ENCODE results near the gene C16orf54.
A peak's percentile ranks its signal among the peaks of the same experiment; 100 is the strongest.
"Not testable (repeated sequence)": the region's sequence is repeated elsewhere in the genome, so short reads cannot be mapped to it uniquely, and the experiment has no call there.

The C16orf54 gene, protein sequence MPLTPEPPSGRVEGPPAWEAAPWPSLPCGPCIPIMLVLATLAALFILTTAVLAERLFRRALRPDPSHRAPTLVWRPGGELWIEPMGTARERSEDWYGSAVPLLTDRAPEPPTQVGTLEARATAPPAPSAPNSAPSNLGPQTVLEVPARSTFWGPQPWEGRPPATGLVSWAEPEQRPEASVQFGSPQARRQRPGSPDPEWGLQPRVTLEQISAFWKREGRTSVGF

DNA sequence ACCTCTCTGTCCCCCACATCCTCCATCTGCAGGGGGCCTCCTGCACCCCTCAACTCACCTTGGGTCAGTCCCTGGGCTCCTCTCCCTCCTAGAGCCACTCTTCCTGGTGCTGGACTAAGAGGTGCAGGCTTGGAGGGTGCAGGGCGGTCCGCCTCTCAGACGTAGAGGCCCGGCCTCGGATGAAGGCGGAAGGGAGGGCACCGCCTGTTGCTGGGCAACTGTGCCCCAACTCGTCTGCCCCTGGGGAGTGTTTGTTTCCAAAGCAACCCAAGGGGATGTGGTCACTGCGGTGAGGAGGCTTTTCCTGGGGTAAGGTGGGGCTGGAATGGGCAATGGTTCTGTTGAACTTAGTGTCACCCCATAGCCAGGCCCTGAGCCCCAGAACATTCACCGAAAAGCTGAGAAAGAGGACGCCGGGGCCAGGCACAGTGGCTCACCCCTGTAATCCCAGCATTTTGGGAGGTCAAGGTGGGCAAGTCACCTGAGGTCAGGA lies at the start of gene C16orf54:
Gene C16orf54 (minus strand): TSS at position 138 of the 493 bp plus-strand sequence. CDS start 1,039 bp downstream, outside the sequence.
- no peak for DNase-seq

DNA sequence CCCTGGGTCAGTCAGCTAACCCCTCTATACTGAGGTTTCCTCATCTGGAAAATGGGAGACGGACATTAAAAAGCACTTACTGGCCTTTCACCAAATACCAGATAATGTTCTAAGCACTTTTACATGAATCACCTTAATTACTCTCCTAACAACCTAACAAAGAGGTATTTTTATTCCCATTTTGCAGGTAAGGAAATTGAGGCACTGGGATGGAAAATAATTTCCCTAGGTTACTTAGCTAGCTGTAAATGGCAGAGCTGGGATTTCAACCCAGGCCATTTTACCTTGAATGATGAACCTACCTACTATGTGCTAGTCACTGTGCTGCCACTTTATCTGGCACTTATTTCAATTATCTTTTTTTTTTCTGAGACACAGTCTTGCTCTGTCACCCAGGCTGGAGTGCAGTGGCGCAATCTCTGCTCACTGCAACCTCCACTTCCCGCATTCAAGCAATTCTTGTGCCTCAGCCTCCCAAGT lies 48.5 kb upstream of the C16orf54 start:
- no peak for DNase-seq

DNA sequence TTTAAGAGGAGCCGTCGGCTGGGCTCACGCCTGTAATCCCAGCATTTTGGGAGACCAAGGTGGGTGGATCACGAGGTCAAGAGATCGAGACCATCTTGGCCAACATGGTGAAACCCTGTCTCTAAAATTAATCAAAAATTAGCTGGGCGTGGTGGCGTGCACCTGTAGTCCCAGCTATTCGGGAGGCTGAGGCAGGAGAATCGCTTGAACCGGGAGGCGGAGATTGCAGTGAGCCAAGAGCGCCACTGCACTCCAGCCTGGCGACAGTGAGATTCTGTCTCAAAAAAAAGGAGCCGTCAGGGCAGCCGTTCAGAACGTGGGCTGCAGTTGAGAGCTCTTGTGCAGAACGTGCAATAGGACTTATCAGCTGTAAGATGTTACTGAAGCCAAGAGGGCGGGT lies 47.4 kb upstream of the C16orf54 start:
- DNase-seq = not testable (repeated sequence)

DNA sequence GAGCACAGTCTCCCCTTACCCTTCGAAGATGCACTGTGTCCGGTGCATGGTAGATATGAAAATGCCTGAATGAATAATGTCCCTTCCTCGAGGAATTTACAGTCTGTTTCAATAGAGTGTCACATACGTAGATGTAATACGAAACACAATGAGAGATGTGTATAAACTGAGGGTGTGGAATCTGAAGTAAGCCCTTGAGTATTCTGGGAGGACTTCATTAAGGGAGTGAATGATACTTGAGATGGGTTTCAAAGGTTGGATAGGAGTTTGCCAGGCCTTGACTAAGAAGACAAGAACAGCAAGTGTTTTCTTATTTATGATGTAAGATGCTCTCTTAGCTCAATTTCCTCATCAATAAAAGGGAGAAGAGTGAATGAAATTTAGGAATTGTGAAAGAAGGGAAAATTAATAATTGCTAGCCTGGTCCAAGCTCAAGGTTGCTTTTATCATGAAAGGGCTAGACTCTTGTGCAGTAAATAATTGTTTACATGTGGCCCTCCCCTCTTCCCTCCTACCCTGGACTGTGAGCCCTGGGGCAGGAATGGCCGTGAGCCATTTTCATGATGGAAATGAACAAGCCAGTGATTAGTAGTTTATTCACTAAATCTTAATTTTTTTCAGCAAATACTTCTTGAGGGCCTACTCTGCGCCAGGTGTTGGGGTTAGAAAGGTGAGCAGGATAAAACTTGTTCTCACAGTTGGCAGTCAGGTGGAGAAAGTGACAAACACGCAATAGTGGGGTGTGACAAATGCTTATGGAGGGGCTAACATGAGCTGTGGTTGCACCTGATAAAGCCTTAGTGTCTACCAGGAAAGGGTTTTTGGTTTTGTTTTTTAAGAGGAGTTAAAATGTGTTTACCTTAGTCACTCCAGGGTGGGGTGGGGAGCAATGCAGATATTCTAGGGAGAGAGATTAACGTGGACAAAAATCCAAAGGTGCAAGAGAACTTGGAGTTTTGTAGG lies 46.3 kb upstream of the C16orf54 start:
- no peak for DNase-seq

DNA sequence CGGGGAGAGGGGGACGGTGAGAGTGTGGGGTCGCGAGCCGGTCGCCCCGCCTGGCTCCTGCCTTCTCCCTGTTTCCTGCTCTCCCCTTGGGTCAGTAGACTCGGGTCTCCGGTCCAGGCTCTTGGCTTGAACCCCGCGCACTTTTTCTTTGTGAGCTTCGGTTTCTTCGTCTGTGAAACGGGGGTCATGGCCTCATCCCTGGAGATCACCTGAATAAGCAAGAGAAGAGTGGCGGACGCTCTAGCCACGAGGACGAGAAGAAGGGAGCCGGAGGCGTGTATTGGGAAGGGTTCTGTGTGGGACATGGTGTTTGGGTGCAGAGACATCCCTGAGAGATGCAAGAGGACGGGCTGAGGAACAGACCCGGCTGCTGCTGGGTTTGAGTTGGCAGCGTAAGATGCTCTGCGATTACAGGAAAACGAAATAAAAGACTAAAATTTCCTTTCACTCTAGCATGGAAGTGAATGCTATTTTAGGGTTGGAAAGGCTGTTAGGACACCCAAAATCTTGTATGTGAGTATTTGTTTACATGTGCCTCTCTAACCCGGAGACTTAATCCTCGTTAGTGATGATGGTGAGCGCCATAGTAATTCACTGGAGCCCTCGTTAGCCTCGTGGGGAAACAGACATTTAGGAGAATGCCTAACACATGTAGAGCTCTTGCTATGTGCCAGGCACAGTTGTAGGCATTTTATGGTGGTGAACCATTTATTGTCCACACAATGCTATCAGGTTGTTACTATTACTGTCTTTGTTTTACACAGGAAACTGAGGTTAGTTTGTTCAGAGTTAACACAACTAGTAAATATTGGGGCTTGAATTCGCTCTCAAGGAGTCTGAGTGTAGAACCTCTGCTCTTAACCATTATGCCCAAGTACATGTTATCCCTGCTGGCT lies 45.4 kb upstream of the C16orf54 start:
- no peak for DNase-seq

DNA sequence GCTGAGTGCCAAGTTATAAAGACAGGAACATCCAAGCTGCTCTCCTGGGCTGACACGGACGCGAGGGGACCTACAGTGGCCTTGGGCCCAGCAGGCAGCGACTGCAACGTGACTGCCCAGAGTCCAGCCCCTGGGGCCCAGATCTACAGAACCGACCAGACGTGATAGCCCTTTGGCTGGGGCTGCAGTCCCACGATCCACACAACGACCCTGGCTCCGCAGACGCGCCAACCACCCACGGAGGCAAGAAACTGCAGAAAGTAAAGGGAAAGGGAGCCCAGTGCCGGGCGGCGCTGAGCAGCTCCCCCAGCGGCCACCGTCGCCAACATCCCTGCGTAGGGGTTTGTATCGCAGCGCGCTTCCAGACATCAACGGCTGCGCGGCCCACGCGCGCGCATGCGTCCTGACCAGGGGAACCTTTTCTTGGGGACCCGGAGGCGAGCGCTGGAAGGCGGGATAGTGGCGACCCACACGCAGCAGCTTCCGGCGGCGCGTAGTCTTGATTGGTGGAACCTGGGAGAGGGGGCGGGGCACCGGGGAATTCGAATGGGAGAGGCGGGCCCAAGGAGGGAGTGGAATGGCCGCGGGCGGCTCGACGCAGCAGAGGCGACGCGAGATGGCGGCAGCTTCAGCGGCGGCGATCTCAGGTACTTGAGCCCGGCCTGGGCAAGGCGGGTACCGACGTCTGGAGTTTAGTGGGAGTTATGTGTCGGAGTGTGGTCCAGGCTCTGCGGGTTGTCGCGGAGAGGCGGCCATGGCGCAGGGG lies 44.6 kb upstream of the C16orf54 start, which contains the start of gene KIF22:
Gene KIF22 (plus strand): TSS at position 569 of the 766 bp plus-strand sequence. CDS start 9 bp downstream, at position 578.
- DNase-seq = peak; percentile 96

DNA sequence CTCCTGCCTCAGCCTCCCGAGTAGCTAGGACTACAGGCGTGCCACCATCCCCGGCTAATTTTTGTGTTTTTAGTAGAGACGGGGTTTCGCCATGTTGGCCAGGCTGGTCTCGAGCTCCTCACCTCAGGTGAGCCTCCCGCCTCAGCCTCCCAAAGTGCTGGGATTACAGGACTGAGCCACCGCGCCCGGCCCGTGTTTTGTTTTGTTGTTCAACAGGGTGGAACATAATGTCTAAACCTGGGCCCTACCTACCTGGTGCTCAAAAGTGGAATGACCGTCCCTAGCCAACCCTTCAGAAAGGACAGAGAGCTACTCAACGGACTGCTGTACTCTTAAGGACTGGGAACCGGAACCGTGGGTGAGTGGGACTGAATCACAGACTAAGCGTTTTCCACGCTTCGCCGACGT lies 44.0 kb upstream of the C16orf54 start:
- no peak for DNase-seq

DNA sequence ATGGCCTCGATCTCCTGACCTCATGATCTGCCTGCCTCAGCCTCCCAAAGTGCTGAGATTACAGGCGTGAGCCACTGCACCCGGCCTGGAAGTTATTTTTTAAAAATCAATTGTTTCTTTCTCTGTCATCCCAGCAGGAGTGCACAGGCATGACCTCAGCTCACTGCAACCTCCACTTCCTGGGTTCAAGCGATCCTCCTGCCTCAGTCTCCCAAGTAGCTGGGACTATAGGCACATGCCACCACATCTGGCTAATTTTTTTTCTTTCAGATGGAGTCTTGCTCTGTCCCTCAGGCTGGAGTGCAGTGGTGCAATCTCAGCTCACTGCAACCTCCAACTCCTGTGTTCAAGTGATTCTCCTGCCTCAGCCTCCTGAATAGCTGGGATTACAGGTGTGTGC lies 41.4 kb upstream of the C16orf54 start:
- DNase-seq = not testable (repeated sequence)

DNA sequence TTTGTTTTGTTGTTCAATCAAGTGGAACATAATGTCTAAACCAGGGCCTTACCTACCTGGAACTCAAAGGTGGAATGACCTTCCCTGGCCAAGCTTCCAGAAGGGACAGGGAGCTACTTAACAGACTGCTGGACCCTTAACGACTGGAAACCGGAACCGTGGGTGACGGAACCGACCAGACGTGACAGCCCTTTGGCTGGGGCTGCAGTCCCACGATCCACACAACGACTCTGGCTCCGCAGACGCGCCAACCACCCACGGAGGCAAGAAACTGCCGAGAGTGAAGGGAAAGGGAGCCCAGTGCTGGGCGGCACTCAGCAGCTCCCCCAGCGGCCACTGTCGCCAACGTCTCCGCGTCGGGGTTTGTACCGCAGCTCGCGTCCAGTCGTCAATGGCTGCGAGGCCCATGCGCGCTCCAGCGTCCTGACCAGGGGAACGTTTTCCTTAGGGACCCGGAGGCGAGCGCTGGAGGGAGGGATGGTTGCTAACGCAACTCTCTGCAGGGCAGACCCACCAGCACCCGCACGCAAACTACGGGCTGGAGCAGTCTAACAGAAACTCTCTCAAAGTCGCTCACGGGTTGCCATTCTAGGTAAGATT lies 39.2 kb upstream of the C16orf54 start:
- no peak for DNase-seq

DNA sequence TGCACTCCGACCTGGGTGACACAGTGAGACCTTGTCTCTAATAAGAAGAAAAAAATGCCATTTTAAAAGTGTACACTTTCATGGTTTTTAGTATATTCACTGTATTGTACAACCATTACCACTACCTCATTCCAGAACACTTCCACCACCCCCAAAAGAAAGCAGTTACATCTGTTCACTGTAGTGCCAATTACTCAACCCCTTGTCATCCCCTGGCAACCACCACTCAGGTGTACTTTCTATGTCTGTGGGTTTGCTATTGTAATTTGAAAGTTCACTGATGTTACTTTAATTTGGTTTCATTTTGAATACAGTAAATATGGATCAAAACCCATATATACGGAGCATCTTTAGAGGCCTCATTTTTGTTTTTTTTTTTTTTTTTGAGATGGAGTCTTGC lies 38.4 kb upstream of the C16orf54 start:
- DNase-seq = no peak

DNA sequence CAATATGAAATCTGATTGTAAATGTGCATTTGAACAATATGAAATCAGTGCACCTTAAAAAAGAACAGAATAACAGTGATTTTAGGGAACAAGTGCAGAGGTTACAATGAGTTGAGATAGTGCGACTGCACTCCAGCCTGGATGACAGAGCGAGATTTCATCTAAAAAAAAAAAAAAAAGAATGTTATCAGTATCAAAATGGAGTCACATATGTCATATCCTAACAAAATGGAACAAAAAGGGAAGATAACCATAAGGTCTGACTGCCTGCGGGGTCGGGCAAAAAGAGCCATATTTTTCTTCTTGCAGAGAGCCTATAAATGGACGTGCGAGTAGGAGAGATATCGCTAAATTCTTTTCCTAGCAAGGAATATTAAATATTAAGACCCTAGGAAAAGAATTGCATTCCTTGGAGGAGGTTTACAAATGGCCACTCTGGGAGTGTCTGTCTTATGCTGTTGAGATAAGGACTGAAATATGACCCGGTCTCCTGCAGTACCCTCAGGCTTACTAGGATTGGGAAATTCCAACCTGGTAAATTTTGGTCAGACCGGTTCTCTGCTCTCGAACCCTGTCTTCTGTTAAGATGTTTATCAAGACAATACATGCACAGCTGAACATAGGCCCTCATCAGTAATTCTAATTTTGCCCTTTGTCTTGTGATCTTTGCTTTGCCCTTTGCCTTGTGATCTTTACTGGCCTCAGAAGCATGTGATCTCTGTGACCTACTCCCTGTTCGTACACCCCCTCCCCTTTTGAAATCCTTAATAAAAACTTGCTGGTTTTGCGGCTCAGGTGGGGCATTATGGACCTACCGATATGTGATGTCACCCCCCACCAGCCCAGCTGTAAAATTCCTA lies 37.5 kb upstream of the C16orf54 start:
- not testable (repeated sequence) for DNase-seq

DNA sequence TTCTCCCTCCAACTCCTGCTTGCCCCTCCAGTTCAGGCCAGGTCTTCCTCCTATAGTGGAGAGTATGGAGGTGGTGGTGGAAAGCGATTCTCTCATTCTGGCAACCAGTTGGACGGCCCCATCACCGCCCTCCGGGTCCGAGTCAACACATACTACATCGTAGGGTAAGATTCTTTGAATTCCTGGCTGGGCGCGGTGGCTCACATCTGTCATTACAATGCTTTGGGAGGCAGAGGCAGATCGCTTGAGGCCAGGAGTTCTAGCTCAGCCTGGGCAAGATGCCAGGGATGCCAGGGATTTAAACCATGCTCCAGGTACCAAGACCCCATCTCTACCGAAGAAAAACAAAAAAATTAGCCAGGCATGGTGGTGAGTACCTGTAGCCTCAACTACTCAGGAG lies 33.7 kb upstream of the C16orf54 start:
- no peak for DNase-seq

DNA sequence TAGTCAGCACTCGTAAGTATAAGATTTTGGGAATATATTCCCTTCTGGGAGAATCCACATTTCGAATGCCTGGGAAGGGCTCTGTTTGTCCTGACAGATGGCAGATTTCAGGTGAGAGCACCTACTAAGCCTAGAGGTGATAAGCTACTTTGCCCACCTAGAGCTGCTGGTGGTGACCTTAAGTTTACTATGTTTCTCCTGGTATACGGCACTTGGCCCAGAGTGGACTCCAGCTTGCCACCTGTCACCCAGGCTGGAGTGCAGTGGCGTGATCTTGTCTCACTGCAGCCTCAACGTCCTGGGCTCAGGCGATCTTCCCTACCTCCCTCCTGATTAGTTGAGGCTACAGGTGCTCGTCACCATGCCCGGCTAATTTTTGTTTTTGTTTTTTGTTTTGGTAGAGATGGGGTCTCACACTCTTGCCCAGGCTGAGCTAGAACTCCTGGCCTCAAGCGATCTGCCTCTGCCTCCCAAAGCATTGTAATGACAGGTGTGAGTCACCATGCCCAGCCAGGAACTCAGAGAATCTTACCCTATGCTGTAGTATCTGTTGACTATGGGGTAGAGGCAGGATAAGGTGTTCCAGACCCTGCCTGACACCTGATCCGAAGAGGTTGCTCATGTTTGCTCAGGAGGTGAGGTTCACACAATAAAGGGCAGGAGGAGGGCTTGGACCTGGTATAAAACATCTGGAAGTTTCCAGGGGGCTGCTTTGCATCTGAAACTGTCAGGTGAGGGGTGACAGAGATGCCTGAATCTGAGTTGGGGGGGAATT lies 32.0 kb upstream of the C16orf54 start, which contains the start of gene ZG16:
Gene ZG16 (plus strand): TSS at position 681 of the 775 bp plus-strand sequence. CDS start 1,011 bp downstream, outside the sequence.
- no peak for DNase-seq

DNA sequence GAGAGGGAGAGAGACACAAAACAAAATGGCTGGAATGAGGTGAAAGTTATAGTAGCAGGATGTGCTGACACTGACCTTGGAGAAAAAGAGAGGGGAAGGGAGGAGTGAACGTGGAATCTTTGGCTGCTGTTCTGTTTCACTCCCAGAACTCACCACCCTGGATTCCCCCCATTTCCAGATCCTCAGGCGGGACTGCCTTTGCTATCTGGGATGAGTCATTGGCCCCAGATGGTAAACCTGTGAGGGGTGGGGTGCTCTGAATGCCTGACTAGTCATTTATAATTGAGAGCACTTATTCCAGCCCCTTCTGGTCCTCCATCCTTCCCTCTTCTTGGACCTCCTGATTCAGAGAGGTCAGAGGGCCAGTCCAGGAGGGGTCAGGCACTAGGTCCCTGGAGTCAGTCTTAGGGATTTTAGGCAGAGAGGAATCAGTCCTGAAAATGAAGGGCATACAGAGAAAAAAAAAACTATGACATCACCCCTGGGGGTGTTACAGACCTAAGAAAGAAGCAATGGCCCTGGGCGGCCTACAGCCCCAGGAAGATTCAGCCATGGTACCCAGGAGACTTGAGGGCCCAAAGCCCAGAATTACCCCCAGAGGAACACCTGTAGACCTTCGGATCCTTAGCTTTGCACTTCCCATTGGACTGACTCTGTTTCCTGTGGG lies 30.1 kb upstream of the C16orf54 start:
- no peak for DNase-seq

DNA sequence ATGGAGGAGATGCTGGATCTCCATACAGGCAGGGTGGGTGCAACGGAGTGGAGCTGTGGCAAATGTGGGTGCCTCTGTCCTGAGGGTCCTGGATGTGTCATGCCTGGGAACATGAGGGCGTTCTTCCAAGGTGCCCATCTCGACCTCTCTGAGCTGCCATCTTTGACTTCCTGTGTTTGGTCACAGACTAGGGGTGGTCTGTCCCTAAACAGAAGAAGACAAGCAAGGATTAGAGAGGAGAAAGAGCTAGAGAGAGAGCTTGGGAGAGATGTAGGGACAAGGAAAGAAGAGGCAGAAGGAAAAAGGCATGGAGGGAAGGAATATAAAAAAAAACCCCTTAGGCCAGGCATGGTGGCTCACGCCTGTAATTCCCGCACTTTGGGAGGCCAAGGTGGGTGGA lies 28.9 kb upstream of the C16orf54 start:
- no peak for DNase-seq

DNA sequence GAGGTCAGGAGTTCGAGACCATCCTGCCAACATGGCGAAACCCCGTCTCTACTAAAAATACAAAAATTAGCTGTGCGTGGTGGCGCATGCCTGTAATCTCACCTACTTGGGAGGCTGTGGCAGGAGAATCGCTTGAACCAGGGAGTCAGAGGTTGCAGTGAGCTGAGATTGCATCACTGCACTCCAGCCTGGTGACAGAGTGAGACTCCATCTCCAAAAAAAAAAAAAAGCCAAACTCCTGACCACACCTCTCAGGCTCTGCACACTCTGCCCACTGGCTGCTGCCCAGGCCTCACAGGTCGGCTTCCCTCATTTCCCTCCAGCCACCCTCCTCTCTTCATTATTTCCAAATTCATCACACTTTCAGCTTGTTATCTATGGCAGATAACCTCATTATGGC lies 26.5 kb upstream of the C16orf54 start:
- DNase-seq = not testable (repeated sequence)

DNA sequence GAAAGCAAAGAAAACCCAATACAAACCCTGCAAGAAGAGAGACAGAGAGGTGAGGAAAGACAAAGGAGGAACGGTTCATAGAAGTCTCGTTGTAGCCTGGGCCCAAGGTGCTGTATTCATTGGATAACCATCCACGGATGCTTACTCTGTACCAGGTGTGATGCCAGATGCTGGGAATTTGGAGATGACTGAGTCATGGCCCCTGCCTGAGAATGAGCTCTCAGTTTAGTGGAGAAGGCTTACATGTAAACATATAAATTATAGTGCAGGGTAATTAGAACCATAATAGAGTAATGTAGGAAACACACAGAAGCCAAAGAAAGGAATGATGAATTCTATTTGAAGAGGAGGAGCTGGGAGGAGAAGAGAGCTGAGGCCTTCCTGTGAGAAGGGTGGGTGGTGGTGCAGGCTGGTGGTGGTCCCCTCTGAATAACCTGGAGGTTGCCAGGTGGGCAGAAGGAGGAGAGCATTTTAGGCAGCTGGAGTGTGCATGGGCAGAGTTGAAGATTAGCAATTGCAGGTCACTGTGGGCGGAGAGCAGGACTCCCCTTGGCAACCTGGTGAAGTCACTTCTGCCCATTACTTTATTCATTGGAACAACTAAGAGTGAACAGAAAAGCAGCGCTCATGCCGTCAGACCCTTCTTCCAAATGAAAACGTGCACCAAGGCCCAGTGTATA lies 24.6 kb upstream of the C16orf54 start:
- DNase-seq = no peak

DNA sequence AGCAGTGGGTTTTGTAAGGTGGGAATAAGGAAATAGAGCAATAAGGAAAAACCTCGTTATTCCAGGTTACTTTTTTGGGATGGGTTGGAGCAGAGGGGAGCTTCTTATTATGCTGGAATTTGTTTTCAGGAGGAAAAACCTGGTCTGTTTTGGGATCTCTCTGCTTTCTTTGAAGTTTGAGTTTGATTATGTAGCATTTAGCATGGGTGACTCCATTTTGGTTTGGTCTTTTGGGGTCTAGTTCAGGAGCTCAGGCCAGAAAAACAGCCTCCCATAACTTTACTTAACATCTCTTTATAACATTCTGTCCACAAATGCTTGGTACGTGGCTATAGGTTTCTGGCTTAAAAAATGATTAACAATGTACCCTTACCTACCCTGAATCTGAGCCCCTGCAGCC lies 23.7 kb upstream of the C16orf54 start:
- no peak for DNase-seq
